ENCODE results near the gene PRKAA1. TPM values are rescaled to one million over a fixed set of nuclear protein-coding genes. Genes with fewer than 3 reads are reported as not detected.
A peak's percentile ranks its signal among the peaks of the same experiment; 100 is the strongest.
"Not testable (repeated sequence)": the region's sequence is repeated elsewhere in the genome, so short reads cannot be mapped to it uniquely, and the experiment has no call there.

PRKAA1 gene
- total and polyA plus RNA-seq, 4 donors: 20.5 to 104 (median 76.2) TPM

- Histone ChIP-seq H3K27ac (ENCODE audit: low read depth in 1 of 2, low read length in 2 of 2) (no peak overlapping the region), H3K4me3 (ENCODE audit: low read length in 2 of 2) (no peak overlapping the region), H3K27me3 (ENCODE audit: control insufficient read depth in 1 of 2, insufficient read depth in 2 of 2, low read length in 1 of 2) (no peaks in the 10 kb centered on the region), H3K9me3 (ENCODE audit: control insufficient read depth, low read length) (no peaks in the 10 kb centered on the region), H3K4me1 (ENCODE audit: control insufficient read depth in 1 of 2, insufficient read depth in 2 of 2, low read length in 2 of 2) (peaks cover 2 to 3% of the 10 kb centered on the region in 2 donors), H3K36me3 (ENCODE audit: control insufficient read depth in 1 of 2, insufficient read depth in 2 of 2, low read length in 1 of 2) (no peaks in the 10 kb centered on the region)
- intact Hi-C loops (cut with DNase I): no loop called here
- 35 to 40% methylated on average over 3 of the region's 3 CpGs for WGBS, 2 donors
- ATAC-seq (ENCODE audit: low FRiP score) (no peak), DNase-seq (no peak)
Observed at GRCh38 chr5:40790947-40791593, 7.1 kb downstream of the PRKAA1 start.

GRCh38 chr5:40788941-40789340 is 9.2 kb downstream of the PRKAA1 start:
- H3K27me3 ChIP-seq (ENCODE audit: control insufficient read depth in 1 of 2, insufficient read depth in 2 of 2, low read length in 1 of 2); H3K27ac ChIP-seq (ENCODE audit: low read depth in 1 of 2, low read length in 2 of 2); intact Hi-C loops (cut with DNase I); H3K4me1 ChIP-seq (ENCODE audit: control insufficient read depth in 1 of 2, insufficient read depth in 2 of 2, low read length in 2 of 2); H3K9me3 ChIP-seq (ENCODE audit: control insufficient read depth, low read length); DNase-seq; H3K36me3 ChIP-seq (ENCODE audit: control insufficient read depth in 1 of 2, insufficient read depth in 2 of 2, low read length in 1 of 2); H3K4me3 ChIP-seq (ENCODE audit: low read length in 2 of 2); ATAC-seq (ENCODE audit: low FRiP score): not testable (repeated sequence)
- WGBS, 2 donors: 97% methylated on average over 5 of the region's 5 CpGs

- Histone ChIP-seq H3K36me3 (ENCODE audit: control insufficient read depth in 1 of 2, insufficient read depth in 2 of 2, low read length in 1 of 2) (no peaks in the 10 kb centered on the region), H3K27ac (ENCODE audit: low read depth in 1 of 2, low read length in 2 of 2) (no peak overlapping the region), H3K27me3 (ENCODE audit: control insufficient read depth in 1 of 2, insufficient read depth in 2 of 2, low read length in 1 of 2) (no peaks in the 10 kb centered on the region), H3K9me3 (ENCODE audit: control insufficient read depth, low read length) (no peaks in the 10 kb centered on the region), H3K4me1 (ENCODE audit: control insufficient read depth in 1 of 2, insufficient read depth in 2 of 2, low read length in 2 of 2) (peaks cover 2 to 3% of the 10 kb centered on the region in 2 donors), H3K4me3 (ENCODE audit: low read length in 2 of 2) (no peak overlapping the region)
- intact Hi-C loops (cut with DNase I): no loop called here
- ATAC-seq (ENCODE audit: low FRiP score): no peak
- 99 to 100% methylated on average over 1 of the region's 1 CpG for WGBS, 2 donors
- DNase-seq: no peak
Observed at GRCh38 chr5:40787986-40788385, 10.2 kb downstream of the PRKAA1 start.

GRCh38 chr5:40786664-40787063 is 11.5 kb downstream of the PRKAA1 start:
- H3K27ac ChIP-seq (ENCODE audit: low read depth in 1 of 2, low read length in 2 of 2); DNase-seq; H3K27me3 ChIP-seq (ENCODE audit: control insufficient read depth in 1 of 2, insufficient read depth in 2 of 2, low read length in 1 of 2); H3K4me1 ChIP-seq (ENCODE audit: control insufficient read depth in 1 of 2, insufficient read depth in 2 of 2, low read length in 2 of 2); intact Hi-C loops (cut with DNase I); H3K36me3 ChIP-seq (ENCODE audit: control insufficient read depth in 1 of 2, insufficient read depth in 2 of 2, low read length in 1 of 2); ATAC-seq (ENCODE audit: low FRiP score); H3K9me3 ChIP-seq (ENCODE audit: control insufficient read depth, low read length); H3K4me3 ChIP-seq (ENCODE audit: low read length in 2 of 2): not testable (repeated sequence)
- 98 to 100% methylated on average over 3 of the region's 3 CpGs for WGBS, 2 donors

GRCh38 chr5:40784916-40785315 is 13.3 kb downstream of the PRKAA1 start:
- Histone ChIP-seq H3K27me3 (ENCODE audit: control insufficient read depth in 1 of 2, insufficient read depth in 2 of 2, low read length in 1 of 2) (no peaks in the 10 kb centered on the region), H3K4me1 (ENCODE audit: control insufficient read depth in 1 of 2, insufficient read depth in 2 of 2, low read length in 2 of 2) (peaks cover 0 to 2% of the 10 kb centered on the region in 2 donors), H3K9me3 (ENCODE audit: control insufficient read depth, low read length) (no peaks in the 10 kb centered on the region), H3K27ac (ENCODE audit: low read depth in 1 of 2, low read length in 2 of 2) (no peak overlapping the region), H3K4me3 (ENCODE audit: low read length in 2 of 2) (no peak overlapping the region), H3K36me3 (ENCODE audit: control insufficient read depth in 1 of 2, insufficient read depth in 2 of 2, low read length in 1 of 2) (no peaks in the 10 kb centered on the region)
- intact Hi-C loops (cut with DNase I): no loop called here
- DNase-seq: no peak
- WGBS, 2 donors: 59 to 79% methylated on average over 1 of the region's 1 CpG
- ATAC-seq (ENCODE audit: low FRiP score): no peak

- H3K27ac ChIP-seq (ENCODE audit: low read depth in 1 of 2, low read length in 2 of 2): no peak overlapping the region
- no peaks in the 10 kb centered on the region for H3K36me3 ChIP-seq (ENCODE audit: control insufficient read depth in 1 of 2, insufficient read depth in 2 of 2, low read length in 1 of 2)
- 96 to 99% methylated on average over 1 of the region's 1 CpG for WGBS, 2 donors
- ATAC-seq (ENCODE audit: low FRiP score) (no peak), DNase-seq (no peak)
- intact Hi-C loops (cut with DNase I): no loop called here
- no peak overlapping the region for H3K4me3 ChIP-seq (ENCODE audit: low read length in 2 of 2)
- H3K9me3 ChIP-seq (ENCODE audit: control insufficient read depth, low read length): no peaks in the 10 kb centered on the region
- H3K27me3 ChIP-seq (ENCODE audit: control insufficient read depth in 1 of 2, insufficient read depth in 2 of 2, low read length in 1 of 2): no peaks in the 10 kb centered on the region
- H3K4me1 ChIP-seq (ENCODE audit: control insufficient read depth in 1 of 2, insufficient read depth in 2 of 2, low read length in 2 of 2): peaks cover 0 to 1% of the 10 kb centered on the region in 2 donors
Observed at GRCh38 chr5:40784027-40784653, 14.0 kb downstream of the PRKAA1 start.

GRCh38 chr5:40781843-40782409 is 16.2 kb downstream of the PRKAA1 start:
- H3K27ac ChIP-seq (ENCODE audit: low read depth in 1 of 2, low read length in 2 of 2): no peak overlapping the region
- intact Hi-C loops (cut with DNase I): no loop called here
- no peaks in the 10 kb centered on the region for H3K9me3 ChIP-seq (ENCODE audit: control insufficient read depth, low read length)
- H3K36me3 ChIP-seq (ENCODE audit: control insufficient read depth in 1 of 2, insufficient read depth in 2 of 2, low read length in 1 of 2): no peaks in the 10 kb centered on the region
- DNase-seq (no peak), ATAC-seq (ENCODE audit: low FRiP score) (peak; percentile 52)
- peaks cover 0 to 1% of the 10 kb centered on the region in 2 donors for H3K4me1 ChIP-seq (ENCODE audit: control insufficient read depth in 1 of 2, insufficient read depth in 2 of 2, low read length in 2 of 2)
- no peak overlapping the region for H3K4me3 ChIP-seq (ENCODE audit: low read length in 2 of 2)
- H3K27me3 ChIP-seq (ENCODE audit: control insufficient read depth in 1 of 2, insufficient read depth in 2 of 2, low read length in 1 of 2): no peaks in the 10 kb centered on the region

GRCh38 chr5:40780858-40781257 is 17.3 kb downstream of the PRKAA1 start:
- 95 to 98% methylated on average over 3 of the region's 3 CpGs for WGBS, 2 donors
- Histone ChIP-seq H3K4me3 (ENCODE audit: low read length in 2 of 2) (no peak overlapping the region), H3K27ac (ENCODE audit: low read depth in 1 of 2, low read length in 2 of 2) (no peak overlapping the region), H3K4me1 (ENCODE audit: control insufficient read depth in 1 of 2, insufficient read depth in 2 of 2, low read length in 2 of 2) (peaks cover 0 to 1% of the 10 kb centered on the region in 2 donors), H3K9me3 (ENCODE audit: control insufficient read depth, low read length) (no peaks in the 10 kb centered on the region), H3K27me3 (ENCODE audit: control insufficient read depth in 1 of 2, insufficient read depth in 2 of 2, low read length in 1 of 2) (no peaks in the 10 kb centered on the region), H3K36me3 (ENCODE audit: control insufficient read depth in 1 of 2, insufficient read depth in 2 of 2, low read length in 1 of 2) (peaks cover 0 to 3% of the 10 kb centered on the region in 2 donors)
- intact Hi-C loops (cut with DNase I): no loop called here
- ATAC-seq (ENCODE audit: low FRiP score) (no peak), DNase-seq (no peak)

- peaks cover 0 to 3% of the 10 kb centered on the region in 2 donors for H3K36me3 ChIP-seq (ENCODE audit: control insufficient read depth in 1 of 2, insufficient read depth in 2 of 2, low read length in 1 of 2)
- H3K9me3 ChIP-seq (ENCODE audit: control insufficient read depth, low read length): no peaks in the 10 kb centered on the region
- 59 to 71% methylated on average over 5 of the region's 5 CpGs for WGBS, 2 donors
- no peaks in the 10 kb centered on the region for H3K27me3 ChIP-seq (ENCODE audit: control insufficient read depth in 1 of 2, insufficient read depth in 2 of 2, low read length in 1 of 2)
- H3K4me1 ChIP-seq (ENCODE audit: control insufficient read depth in 1 of 2, insufficient read depth in 2 of 2, low read length in 2 of 2): peaks cover 0 to 1% of the 10 kb centered on the region in 2 donors
- DNase-seq (no peak), ATAC-seq (ENCODE audit: low FRiP score) (no peak)
- no peak overlapping the region for H3K27ac ChIP-seq (ENCODE audit: low read depth in 1 of 2, low read length in 2 of 2)
- intact Hi-C loops (cut with DNase I): no loop called here
- no peak overlapping the region for H3K4me3 ChIP-seq (ENCODE audit: low read length in 2 of 2)
Observed at GRCh38 chr5:40780199-40780598, 18.0 kb downstream of the PRKAA1 start.
